Retina (tissue), 1 donor: ENCODE results near the gene SLITRK6.
A peak's percentile ranks its signal among the peaks of the same experiment; 100 is the strongest.
"Not testable (repeated sequence)": the region's sequence is repeated elsewhere in the genome, so short reads cannot be mapped to it uniquely, and the experiment has no call there.

Experiments used
- DNase-seq: peaks from one replicate; pipeline ENCODE4 v3.0.0-alpha.2; 2016

The SLITRK6 gene

GRCh38 chr13:85799097-85799582, at the start of gene SLITRK6:
TSS of gene SLITRK6 (minus strand) at chr13:85799419. CDS start at chr13:85796508, 2,911 bp downstream.
- DNase-seq = peak; percentile 35

DNA sequence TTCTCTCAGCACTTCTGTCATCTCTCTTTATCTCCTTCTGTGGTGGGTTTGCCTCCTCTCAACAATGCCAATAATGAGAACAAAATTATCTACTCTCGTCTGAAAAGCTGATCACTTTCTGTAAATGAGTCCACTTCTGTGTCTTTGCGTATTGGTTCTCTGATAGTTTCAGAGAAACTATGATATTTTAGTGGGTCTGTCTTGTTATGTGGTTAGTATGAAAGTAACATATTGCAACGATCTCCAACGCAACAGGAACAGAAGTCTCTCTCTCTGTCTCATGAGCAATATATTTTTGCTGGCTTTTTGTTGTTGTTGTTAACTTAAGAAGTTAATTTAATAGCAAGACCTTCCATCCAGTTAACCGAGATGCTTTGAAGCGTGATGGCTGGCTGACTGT, 47.8 kb upstream of the SLITRK6 start:
- DNase-seq = no peak

DNA sequence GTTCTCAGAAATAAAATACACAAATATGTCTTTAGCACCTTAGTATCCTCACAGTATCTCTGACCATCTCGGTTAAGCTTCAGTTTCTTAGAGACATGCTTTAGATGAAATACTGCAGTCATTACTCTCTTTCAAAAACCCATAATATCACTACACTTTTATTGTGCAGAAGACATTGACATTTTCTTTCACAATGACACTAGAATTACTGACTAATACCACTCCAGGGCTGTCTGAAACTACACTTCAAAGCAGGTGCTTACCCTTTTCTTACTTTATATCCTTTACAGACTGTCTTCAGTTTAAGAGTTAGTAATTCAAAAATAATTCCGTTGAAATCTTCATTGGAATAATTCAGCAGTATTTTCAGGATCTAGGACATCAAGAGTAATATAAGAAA, 42.2 kb upstream of the SLITRK6 start:
- DNase-seq = no peak

DNA sequence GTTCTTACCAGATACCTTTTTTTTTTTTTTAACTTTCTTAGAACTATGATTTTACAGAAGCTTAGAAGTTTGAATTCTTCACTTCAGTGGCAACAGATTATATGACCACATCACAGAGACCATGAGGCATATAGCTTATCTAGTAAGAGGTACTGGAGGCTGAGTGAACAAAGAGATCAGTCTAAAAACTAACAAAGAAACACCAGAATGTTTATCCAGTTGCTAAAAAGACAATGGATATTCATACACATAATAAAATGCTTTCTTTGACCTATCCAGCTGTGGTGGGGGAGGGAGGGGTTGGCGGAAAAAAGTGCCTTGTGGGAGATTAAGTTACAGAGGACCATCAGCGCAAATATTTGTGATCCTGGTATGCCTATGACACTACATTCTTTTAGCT, 34.7 kb upstream of the SLITRK6 start:
- no peak for DNase-seq

DNA sequence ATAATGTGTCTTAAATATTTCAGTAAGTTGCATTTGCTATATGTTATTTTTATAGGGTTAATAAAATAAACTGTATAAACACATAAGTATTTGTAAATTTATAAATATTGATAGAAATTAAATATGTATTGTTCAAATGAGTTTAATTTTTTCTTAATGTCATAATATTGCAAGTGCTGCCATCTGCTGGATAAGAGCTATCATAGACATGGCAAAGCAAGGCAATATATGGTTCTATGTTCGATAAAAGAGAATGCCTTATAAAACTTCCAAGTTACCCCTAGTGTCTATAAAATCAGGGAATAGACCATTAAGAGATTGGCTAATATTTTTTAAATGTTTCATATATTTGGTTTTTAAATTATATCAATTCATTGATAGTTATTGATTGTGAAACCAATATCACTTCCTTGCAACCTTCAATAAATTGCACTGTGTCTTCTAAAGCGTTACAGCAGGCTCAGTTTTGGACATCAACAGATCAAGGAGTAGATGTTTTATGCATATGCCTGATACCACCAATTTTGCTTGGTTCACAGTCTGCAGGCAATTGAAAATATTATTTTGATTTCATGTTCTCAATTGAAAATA, 29.0 kb upstream of the SLITRK6 start:
- DNase-seq = no peak

DNA sequence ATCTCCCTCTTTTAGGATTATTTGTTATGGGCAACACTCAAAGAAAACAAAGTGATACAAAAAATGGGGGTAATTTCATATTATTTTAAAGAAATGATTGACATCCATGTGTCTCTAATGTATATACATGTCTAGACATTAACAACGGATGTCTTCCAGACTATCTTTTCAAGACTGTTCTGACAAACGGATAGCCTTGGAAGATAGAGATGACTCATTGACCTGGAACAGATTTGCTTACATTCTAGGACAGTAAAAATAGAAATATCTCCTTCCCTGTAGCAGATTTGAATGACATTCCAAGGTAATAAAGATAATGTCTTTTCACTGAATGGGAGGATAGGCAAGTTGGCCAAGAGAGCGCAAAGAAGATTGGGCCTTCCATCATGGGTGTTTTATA, 26.2 kb upstream of the SLITRK6 start:
- DNase-seq = no peak

- no peak for DNase-seq
Observed at GRCh38 chr13:85823832-85824231, 24.6 kb upstream of the SLITRK6 start.

- no peak for DNase-seq
Observed at GRCh38 chr13:85819513-85819912, 20.3 kb upstream of the SLITRK6 start.

DNA sequence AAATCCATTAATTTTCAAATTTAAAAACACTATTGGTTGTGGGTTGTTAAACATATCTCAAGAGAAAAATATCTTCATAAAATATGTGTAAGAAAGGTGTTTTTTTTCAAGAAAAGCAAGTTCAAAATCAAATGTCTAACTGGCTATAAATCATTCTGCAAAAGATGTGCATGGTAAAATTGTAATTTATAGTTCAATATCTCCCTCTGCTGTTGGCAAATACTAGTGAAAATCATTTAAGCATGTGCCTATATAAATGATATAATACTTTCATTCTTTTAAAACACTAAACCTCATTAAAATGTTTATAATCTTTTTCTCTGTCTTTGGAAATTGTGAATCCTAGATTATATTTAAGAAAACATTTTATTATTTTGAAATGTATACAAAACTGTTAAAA, 17.2 kb upstream of the SLITRK6 start:
- no peak for DNase-seq

DNA sequence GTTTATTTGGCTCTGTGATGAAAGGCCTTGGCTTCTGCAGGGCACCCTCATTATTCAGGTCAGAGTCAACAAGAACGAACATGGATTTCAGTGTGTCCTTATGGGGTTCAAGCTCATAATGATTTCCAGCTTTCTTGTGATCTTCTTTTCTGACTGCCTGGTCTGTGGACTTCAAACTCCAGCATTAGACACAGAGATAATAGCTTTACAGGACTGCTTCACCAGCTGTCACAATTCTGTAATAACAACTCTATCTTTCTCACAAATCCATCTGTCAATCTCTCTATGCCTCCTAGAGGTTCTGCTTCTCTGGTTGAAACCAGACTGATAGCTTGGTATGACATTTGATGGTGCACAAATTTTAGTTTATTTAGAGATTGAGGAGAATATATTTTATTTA, 13.1 kb upstream of the SLITRK6 start:
- no peak for DNase-seq

- no peak for DNase-seq
Observed at GRCh38 chr13:85808811-85809210, 9.6 kb upstream of the SLITRK6 start.

- no peak for DNase-seq
Observed at GRCh38 chr13:85806553-85807175, 7.4 kb upstream of the SLITRK6 start.

GRCh38 chr13:85798556-85798955, 663 bp downstream of the SLITRK6 start:
- no peak for DNase-seq

GRCh38 chr13:85797311-85797710, 1.9 kb downstream of the SLITRK6 start:
- no peak for DNase-seq

GRCh38 chr13:85785205-85785604, 14.0 kb downstream of the SLITRK6 start:
- DNase-seq = no peak

DNA sequence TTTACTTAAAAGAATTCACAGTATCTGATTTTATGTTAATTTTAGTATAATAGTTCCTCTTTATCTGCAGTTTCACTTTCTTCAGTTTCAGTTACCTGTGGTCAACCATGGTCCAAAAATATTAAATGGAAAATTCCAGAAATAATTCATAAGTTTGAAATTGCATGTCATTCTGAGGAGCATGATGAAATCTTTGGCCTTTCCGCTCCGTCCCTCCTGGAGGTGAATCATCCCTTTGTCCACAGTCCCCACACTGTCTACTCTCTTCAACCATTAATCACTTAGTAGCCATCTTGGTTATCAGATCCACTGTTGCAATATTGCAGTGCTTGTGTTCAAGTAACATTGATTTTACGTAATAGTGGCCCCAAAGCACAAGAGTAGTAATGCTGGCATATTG, 26.9 kb downstream of the SLITRK6 start:
- DNase-seq = no peak

DNA sequence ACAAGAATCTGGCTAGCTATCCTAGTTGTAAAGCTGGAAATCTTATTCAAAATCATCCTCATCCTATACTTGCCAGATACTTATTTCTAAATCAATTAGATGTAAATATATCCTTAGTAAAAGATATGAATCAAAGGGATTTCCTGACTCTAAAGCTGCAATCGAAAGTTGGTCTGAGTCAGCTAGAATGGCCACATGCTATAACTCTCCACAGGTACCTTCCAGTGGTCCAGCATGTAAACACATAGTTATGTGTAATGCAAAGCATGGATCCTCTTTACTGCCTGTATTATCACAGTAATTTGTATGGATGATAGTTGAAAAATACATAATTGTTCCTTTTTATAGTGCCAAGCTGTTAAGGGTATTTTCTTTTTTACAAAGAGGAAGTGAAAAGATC, 27.4 kb downstream of the SLITRK6 start:
- no peak for DNase-seq

DNA sequence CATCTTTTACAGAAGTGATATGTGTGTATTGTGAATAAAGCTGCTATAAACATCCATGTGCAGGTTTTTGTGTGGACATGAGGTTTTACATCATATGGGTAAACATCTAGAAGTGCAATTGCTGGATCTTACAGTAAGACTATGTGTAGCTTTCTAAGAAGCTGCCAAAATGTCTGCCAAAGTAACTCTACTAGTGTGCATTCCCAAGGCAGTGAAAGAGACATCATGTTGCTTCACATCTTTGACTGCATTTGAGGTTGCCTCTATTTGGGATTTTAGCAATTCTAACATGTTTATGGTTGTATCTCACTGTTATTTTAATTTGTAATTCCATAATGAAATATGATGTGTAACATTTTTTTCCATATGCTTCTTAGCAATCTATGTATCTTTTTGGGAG, 30.3 kb downstream of the SLITRK6 start:
- no peak for DNase-seq

DNA sequence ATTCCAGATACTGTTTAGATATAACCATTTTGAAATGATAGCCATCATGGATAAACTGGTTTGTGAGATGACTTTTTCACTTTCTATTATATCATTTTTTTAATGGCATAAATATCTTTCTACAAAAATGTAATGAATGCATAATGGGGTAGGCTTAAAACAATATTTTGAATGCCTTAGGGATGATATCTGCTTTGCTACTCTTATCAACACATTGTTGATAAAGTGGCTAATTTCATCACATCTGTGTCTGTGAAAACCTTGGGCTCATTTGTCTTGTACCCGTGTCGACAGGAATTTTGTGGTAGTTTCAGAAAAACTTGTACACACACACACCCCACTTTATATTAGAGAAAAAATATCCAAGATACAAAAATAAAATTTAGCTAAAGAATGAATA, 44.1 kb downstream of the SLITRK6 start:
- no peak for DNase-seq

- not testable (repeated sequence) for DNase-seq
Observed at GRCh38 chr13:85743201-85743770, 55.9 kb downstream of the SLITRK6 start.
